GM12892 (cell line): Measurements from ENCODE around the gene CENPP.

Source experiments
- POLR2A ChIP-seq: IDR thresholded peaks from 2 replicates; pipeline ENCODE4 v1.6.1; 2011; ENCODE audit warnings: low read depth, low read length, control low read depth
- POLR2AphosphoS5 ChIP-seq: IDR thresholded peaks from 2 replicates; pipeline ENCODE4 v1.6.1; 2011; ENCODE audit warnings: low read depth, low read length, control low read depth

- TF ChIP-seq POLR2A (no peak), POLR2AphosphoS5 (no peak)
Measured at GRCh38 chr9:92429836-92430235, 104.1 kb downstream of the CENPP start.
